Measurements from ENCODE around the gene TDRD10. TPM values are rescaled to one million over a fixed set of nuclear protein-coding genes. Genes with fewer than 3 reads are reported as not detected.

Gene TDRD10
- polyA plus RNA-seq, 1 experiment = not detected

DNA sequence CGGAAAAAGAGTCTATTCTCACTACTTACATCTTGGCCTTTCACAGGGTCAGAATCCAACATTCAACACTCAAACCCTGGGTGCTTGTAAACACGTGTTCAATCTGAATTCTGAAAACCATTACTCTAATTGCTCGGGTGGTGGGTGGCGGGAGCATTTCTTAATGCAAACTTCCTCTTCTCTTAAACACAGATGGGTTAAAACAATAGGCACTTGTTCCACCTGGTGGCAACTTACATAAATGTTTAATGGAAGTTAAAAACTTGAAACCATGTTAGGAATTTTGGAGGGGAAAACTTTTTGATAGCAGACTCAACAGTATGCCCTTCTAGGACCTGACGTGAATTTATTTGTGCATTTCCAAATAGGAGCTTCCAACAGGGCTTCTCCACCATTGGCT is 23.4 kb upstream of the TDRD10 start:
- ChIA-PET CTCF (interaction anchor here (0.6 to 4.9 kb wide), 23 partner anchors 11 to 606 kb away, joined by 3 to 43 read pairs (median 5); partner anchors contain the start of gene ATP8B2), POLR2A (no interaction called here)
- DNase-seq (ENCODE audit: low read depth) = no peak
- Histone ChIP-seq H3K4me3 (ENCODE audit: low read depth, low read length) (no peak overlapping the region), H3K27me3 (ENCODE audit: control insufficient read depth, insufficient read depth, low read length) (no peaks in the 10 kb centered on the region), H3K36me3 (ENCODE audit: control insufficient read depth, insufficient read depth, low read length) (no peaks in the 10 kb centered on the region)
- TF ChIP-seq CTCF (IDR thresholded peaks at IDR 0.05; ENCODE audit: insufficient read depth, low read depth, low read length) = peak; percentile 19; the same call in 1 of the 2 replicates

DNA sequence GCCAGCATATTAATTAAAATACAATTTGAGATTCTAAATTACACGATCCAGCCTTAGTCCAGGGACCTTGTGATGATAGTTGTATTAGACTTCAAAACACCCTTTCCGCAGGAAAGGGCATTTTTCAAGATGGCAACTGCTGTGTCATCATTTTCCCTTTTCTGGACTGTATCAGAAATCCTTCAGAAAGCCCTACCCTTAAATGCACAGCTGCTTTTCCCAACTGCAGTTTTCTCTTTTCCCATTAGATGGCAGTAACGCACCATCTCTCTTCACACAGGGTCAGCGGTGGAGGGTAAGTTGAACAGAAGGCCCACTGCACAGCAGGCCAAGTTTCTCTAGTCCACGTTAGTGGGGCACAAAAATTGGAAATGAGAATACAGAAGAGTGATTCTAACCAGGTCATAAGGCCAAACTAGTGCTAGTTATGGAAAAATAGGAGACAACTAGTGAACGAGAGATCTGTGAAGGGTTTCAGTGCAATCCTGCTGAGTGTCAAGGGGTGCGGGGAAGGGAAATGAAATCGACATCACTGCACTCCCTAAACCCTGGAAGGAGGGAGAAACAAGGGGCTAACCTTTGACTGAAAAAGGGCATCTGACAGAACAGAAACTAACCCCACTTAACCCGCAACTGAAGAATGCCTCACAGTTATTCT is 22.1 kb upstream of the TDRD10 start:
- Histone ChIP-seq H3K36me3 (ENCODE audit: control insufficient read depth, insufficient read depth, low read length) (no peaks in the 10 kb centered on the region), H3K4me3 (ENCODE audit: low read depth, low read length) (no peak overlapping the region), H3K27me3 (ENCODE audit: control insufficient read depth, insufficient read depth, low read length) (no peaks in the 10 kb centered on the region)
- peak; percentile 88 for TF ChIP-seq CTCF (IDR thresholded peaks at IDR 0.05; ENCODE audit: insufficient read depth, low read depth, low read length)
- POLR2A ChIA-PET = interaction anchor here (0.6 kb wide), 1 partner anchor 465 kb away, joined by 3 read pairs; no protein-coding TSS in a partner anchor
- CTCF ChIA-PET = interaction anchor here (0.6 to 4.9 kb wide), 39 partner anchors 8 to 605 kb away, joined by 3 to 43 read pairs (median 5); partner anchors contain the start of gene ATP8B2
- DNase-seq (ENCODE audit: low read depth) = peak; percentile 24

- CTCF ChIA-PET = interaction anchor here (0.7 to 4.9 kb wide), 15 partner anchors 9 to 604 kb away, joined by 3 to 43 read pairs (median 6); partner anchors contain the start of gene ADAM15
- Histone ChIP-seq H3K27me3 (ENCODE audit: control insufficient read depth, insufficient read depth, low read length) (peaks cover 5% of the 10 kb centered on the region), H3K36me3 (ENCODE audit: control insufficient read depth, insufficient read depth, low read length) (no peaks in the 10 kb centered on the region), H3K4me3 (ENCODE audit: low read depth, low read length) (no peak overlapping the region)
- no peak for DNase-seq (ENCODE audit: low read depth)
- no peak for TF ChIP-seq CTCF (IDR thresholded peaks at IDR 0.05; ENCODE audit: insufficient read depth, low read depth, low read length)
- POLR2A ChIA-PET = no interaction called here
Observed at GRCh38 chr1:154481053-154481452, 21.0 kb upstream of the TDRD10 start.

GRCh38 chr1:154483941-154484803 is 17.8 kb upstream of the TDRD10 start:
- TF ChIP-seq CTCF (IDR thresholded peaks at IDR 0.05; ENCODE audit: insufficient read depth, low read depth, low read length) = no peak
- DNase-seq (ENCODE audit: low read depth) = no peak
- Histone ChIP-seq H3K4me3 (ENCODE audit: low read depth, low read length) (no peak overlapping the region), H3K36me3 (ENCODE audit: control insufficient read depth, insufficient read depth, low read length) (no peaks in the 10 kb centered on the region), H3K27me3 (ENCODE audit: control insufficient read depth, insufficient read depth, low read length) (peaks cover 6% of the 10 kb centered on the region)
- ChIA-PET CTCF (interaction anchor here (0.9 to 2.9 kb wide), 2 partner anchors 62 to 273 kb away, joined by 3 to 14 read pairs; no protein-coding TSS in a partner anchor), POLR2A (no interaction called here)

- ChIA-PET POLR2A (no interaction called here), CTCF (interaction anchor here (0.7 to 2.9 kb wide), 3 partner anchors 61 to 576 kb away, joined by 3 to 14 read pairs (median 3); no protein-coding TSS in a partner anchor)
- TF ChIP-seq CTCF (IDR thresholded peaks at IDR 0.05; ENCODE audit: insufficient read depth, low read depth, low read length) = no peak
- Histone ChIP-seq H3K4me3 (ENCODE audit: low read depth, low read length) (no peak overlapping the region), H3K36me3 (ENCODE audit: control insufficient read depth, insufficient read depth, low read length) (no peaks in the 10 kb centered on the region), H3K27me3 (ENCODE audit: control insufficient read depth, insufficient read depth, low read length) (peaks cover 8% of the 10 kb centered on the region)
- no peak for DNase-seq (ENCODE audit: low read depth)
Observed at GRCh38 chr1:154485106-154485505, 16.9 kb upstream of the TDRD10 start.
